Stimulated activated CD8-positive, alpha-beta memory T cell treated with anti-CD3 and anti-CD28 coated beads, Interleukin-2, amount 100 ng/mL, for 1 hour (primary cell): ENCODE results near the gene EML1.

Experiments used
- DNase-seq, 2 donors: peaks; one replicate each; pipeline ENCODE4 v3.0.0-alpha.2; 2020; ENCODE audit warnings: low read depth in 2 of 2

EML1 gene

GRCh38 chr14:99793213-99794150 is at the start of gene EML1:
EML1 (plus strand) TSS chr14:99793413; CDS start chr14:99793477, 64 bp downstream.
- DNase-seq, result peak; percentile 40 to 53

- no peak for DNase-seq
Observed at GRCh38 chr14:99744199-99744872, 48.9 kb upstream of the EML1 start.

GRCh38 chr14:99744873-99745224 is 48.4 kb upstream of the EML1 start:
- no peak for DNase-seq

- DNase-seq, result no peak
Observed at GRCh38 chr14:99745307-99745951, 47.8 kb upstream of the EML1 start.

- DNase-seq, result no peak
Observed at GRCh38 chr14:99747167-99747566, 46.0 kb upstream of the EML1 start.

GRCh38 chr14:99747582-99748330 is 45.5 kb upstream of the EML1 start:
- no peak for DNase-seq

- DNase-seq, result no peak
Observed at GRCh38 chr14:99748529-99748928, 44.7 kb upstream of the EML1 start.

- no peak for DNase-seq
Observed at GRCh38 chr14:99749142-99749541, 44.1 kb upstream of the EML1 start.

GRCh38 chr14:99749763-99750715 is 43.2 kb upstream of the EML1 start:
- DNase-seq, result no peak

- no peak for DNase-seq
Observed at GRCh38 chr14:99750746-99751450, 42.3 kb upstream of the EML1 start.

GRCh38 chr14:99751539-99752485 is 41.4 kb upstream of the EML1 start:
- DNase-seq, result no peak

GRCh38 chr14:99752486-99753121 is 40.6 kb upstream of the EML1 start:
- DNase-seq, result no peak

- DNase-seq, result no peak
Observed at GRCh38 chr14:99753225-99754140, 39.7 kb upstream of the EML1 start.

GRCh38 chr14:99754141-99755067 is 38.8 kb upstream of the EML1 start:
- DNase-seq, result no peak

GRCh38 chr14:99755068-99755405 is 38.2 kb upstream of the EML1 start:
- DNase-seq, result no peak
